ENCODE data around the gene ABHD17C.

GRCh38 chr15:80798911-80799310, 103.8 kb downstream of the ABHD17C start:
- TF ChIP-seq EZH2phosphoT487 (IDR thresholded peaks at IDR 0.05; ENCODE audit: insufficient read depth, low read depth): no peak
- TF ChIP-seq EZH2 (IDR thresholded peaks at IDR 0.05; ENCODE audit: insufficient read depth, poor library complexity, severe bottlenecking): no peak

Data from GM23248 (cell line).